Activated gamma-delta T cell (primary cell): Measurements from ENCODE around the gene SNORC.

Experiments
- DNase-seq: peaks from one replicate; lab custom pipeline; 2025; lab: John Stamatoyannopoulos, UW

SNORC gene

DNA sequence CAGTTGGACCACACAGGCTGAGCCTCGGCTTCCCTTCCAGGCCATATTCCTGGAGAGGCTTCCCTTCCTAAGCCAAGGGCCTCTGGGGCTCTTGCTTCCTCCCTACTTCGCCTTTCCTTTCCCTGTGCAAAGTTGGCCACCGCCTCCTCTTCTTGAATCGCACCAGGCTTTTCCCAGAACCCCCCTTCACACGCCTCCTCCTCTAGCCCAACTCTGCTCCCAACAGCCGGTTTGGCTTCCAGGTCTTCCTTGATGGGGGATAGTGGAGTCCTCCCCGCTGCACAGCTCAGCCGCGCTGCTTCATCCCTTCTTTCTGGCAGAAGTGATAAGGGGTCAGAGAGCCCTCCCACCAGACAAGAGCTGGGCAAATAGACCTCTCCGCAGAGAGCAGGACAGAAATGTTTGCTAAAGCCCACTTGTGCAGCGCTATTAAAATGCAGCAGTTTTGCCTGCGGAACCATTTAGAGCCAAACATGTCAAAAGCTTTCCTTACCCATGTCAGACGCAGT, 56.4 kb downstream of the SNORC start:
- DNase-seq: no peak

DNA sequence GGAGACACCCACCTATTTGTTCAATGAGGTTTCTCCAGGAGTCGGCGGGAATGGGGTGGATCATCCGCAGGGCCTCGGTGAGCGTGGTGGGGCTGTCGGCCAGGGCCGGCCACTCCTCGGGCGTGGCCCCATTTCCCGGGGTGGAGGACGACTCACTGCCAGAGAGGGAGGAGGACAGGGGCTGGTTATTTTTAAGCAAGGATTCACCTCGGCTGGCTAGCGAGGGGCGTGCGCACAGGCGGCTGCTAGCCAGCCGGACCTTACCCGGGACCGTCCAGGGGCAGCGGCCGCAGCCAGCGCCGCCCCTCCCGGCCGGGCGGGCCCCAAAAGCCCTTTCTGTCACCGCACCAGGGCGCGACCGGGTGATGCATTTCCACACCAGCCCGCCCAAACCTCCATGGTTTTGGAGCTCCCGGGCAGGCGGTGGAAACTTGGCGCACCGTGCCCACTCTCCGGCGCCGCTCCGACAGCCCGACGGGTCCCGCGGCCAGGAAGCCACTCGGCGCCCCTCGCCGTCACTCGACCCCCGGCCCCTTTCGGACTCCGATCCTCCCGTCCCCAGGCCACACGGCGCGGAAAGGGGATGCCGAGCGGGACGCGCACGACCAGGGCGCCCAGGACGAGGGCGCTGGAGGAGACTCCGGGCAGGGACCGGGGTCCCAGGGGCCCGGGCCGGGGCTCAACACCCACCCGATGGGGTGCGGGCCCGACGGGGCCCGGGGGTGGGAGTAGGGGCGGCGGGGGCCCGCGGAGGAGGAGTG, 57.1 kb downstream of the SNORC start:
- no peak for DNase-seq

DNA sequence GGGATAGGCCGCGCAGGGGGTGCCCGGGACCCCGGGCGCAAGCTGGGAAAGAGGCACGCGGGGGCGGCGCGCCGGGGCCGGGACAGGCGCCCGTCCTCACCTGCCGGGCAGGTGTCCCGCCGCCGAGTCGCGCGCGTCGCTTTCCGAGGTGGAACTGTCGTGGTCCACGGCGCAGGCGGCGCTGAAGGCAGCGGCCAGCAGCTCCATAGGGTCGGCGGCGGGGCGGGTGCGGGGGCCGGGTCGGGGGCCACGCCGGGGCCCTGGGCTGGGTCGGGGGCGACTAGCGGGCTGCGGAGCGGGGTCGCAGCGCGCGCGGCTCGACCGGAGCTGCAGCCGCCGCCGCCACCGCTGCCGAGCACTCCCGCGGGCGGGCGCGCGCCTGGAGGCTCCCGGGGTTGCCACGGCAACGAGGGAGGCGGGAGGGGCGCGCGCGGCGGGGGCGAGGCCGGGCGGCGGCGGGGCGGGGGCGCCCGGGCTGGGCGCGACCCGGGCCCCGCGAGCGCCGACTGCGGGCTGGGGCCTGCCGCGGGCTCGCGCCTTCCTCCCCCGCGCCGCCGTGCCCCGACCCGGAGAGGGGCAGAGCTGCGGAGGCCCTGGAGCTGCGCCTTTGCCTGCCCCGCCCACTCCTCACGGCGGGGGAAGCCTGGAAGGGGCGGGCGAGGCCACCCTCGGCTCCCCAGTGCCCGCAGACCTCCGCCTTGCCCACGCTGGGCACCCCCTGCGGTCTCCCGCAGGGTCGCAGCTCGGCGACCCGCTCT, 57.9 kb downstream of the SNORC start:
- no peak for DNase-seq
